Osteocyte (in vitro differentiated cells): Measurements from ENCODE around the gene SCFD2. TPM values are rescaled to one million over a fixed set of nuclear protein-coding genes. Genes with fewer than 3 reads are reported as not detected.

ENCODE experiments used
- DNase-seq: peaks from one replicate; pipeline ENCODE4 v3.0.0; 2021; ENCODE audit warnings: mixed read lengths; ENCODE audit not compliant: unreplicated experiment; ENCODE audit errors: extremely low spot score
- H3K27ac Mint-ChIP-seq: one replicate; pipeline ENCODE4 v1.8.0; 2021; ENCODE audit warnings: mild to moderate bottlenecking, mixed read lengths; ENCODE audit not compliant: unreplicated experiment
- H3K27me3 Mint-ChIP-seq: one replicate; pipeline ENCODE4 v1.8.0; 2021; ENCODE audit warnings: mixed read lengths; ENCODE audit not compliant: unreplicated experiment
- H3K36me3 Mint-ChIP-seq: one replicate; pipeline ENCODE4 v1.8.0; 2021; ENCODE audit warnings: mixed read lengths; ENCODE audit not compliant: unreplicated experiment
- H3K4me1 Mint-ChIP-seq: one replicate; pipeline ENCODE4 v1.8.0; 2021; ENCODE audit warnings: mixed read lengths; ENCODE audit not compliant: unreplicated experiment
- H3K4me3 Mint-ChIP-seq: one replicate; pipeline ENCODE4 v1.8.0; 2021; ENCODE audit warnings: mild to moderate bottlenecking, moderate library complexity, mixed read lengths; ENCODE audit not compliant: unreplicated experiment
- H3K9me3 Mint-ChIP-seq: one replicate; pipeline ENCODE4 v1.8.0; 2021; ENCODE audit warnings: mixed read lengths; ENCODE audit not compliant: unreplicated experiment
- CTCF ChIP-seq: fragments of 200-600 bp; sonication (generic); IDR thresholded peaks from 2 replicates; pipeline ENCODE4 v1.5.0; 2021; ENCODE audit warnings: antibody characterized with exemption, mild to moderate bottlenecking, moderate library complexity
- total RNA-seq: library from RNA; stranded (reverse); gene quantifications from 2 replicates; pipeline ENCODE4 v1.2.1, GENCODE V29; 2021

SCFD2 gene
- total RNA-seq, 1 donor from 2014 or later, result 14.0 TPM

- no peak for DNase-seq
- Mint-ChIP-seq H3K27me3 (no peaks in the 10 kb centered on the region), H3K36me3 (no peaks in the 10 kb centered on the region), H3K4me3 (no peak overlapping the region), H3K27ac (no peak overlapping the region), H3K9me3 (no peaks in the 10 kb centered on the region), H3K4me1 (peaks cover 46% of the 10 kb centered on the region)
- TF ChIP-seq CTCF, result no peak
Measured at GRCh38 chr4:53010318-53010717, 355.5 kb downstream of the SCFD2 start.

DNA sequence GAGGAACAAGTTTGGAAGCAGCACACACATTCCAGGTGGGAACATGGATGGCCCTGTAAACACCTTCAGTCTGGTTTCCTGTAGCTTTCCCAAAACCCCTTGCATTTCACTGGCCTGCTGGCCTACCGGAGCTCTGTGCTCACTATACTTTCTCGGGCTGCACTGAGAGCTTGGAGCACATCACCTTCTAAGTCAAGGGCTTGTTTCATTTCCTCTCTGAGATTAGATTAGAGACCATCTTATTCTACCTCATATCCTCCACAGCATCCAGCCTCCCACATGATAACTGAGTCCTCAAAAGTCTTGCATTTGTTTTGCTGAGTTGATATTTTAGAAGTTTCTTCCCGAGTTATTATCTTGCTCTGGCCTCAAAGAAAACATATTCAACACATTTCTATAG lies 356.0 kb downstream of the SCFD2 start:
- no peaks in the 10 kb centered on the region for H3K9me3 Mint-ChIP-seq
- no peak for DNase-seq
- peaks cover 41% of the 10 kb centered on the region for H3K4me1 Mint-ChIP-seq
- no peak overlapping the region for H3K4me3 Mint-ChIP-seq
- no peaks in the 10 kb centered on the region for H3K27me3 Mint-ChIP-seq
- H3K27ac Mint-ChIP-seq, result no peak overlapping the region
- no peak for TF ChIP-seq CTCF
- H3K36me3 Mint-ChIP-seq, result no peaks in the 10 kb centered on the region

DNA sequence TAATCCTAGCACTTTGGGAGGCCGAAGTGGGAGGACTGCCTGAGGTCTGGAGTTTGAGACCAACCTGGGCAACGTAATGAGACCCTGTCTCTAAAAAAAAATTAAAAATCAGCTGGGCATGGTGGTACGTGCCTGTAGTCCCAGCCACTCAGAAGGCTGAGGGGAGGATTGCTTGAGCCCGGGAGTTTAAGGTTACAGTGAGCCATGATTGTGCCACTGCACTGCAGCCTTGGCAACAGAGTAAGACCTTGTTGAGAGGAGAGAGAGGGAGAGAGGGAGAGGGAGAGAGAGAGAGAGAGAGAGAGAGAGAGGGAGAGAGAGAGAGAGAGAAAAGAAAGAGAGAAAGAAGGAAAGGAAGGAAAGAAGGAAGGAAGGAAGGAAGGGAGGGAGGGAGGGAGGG lies 358.8 kb downstream of the SCFD2 start:
- Mint-ChIP-seq H3K27ac (no peak overlapping the region), H3K36me3 (no peaks in the 10 kb centered on the region), H3K27me3 (no peaks in the 10 kb centered on the region), H3K4me3 (no peak overlapping the region), H3K4me1 (peaks cover 17% of the 10 kb centered on the region), H3K9me3 (no peaks in the 10 kb centered on the region)
- no peak for DNase-seq
- TF ChIP-seq CTCF, result no peak

DNA sequence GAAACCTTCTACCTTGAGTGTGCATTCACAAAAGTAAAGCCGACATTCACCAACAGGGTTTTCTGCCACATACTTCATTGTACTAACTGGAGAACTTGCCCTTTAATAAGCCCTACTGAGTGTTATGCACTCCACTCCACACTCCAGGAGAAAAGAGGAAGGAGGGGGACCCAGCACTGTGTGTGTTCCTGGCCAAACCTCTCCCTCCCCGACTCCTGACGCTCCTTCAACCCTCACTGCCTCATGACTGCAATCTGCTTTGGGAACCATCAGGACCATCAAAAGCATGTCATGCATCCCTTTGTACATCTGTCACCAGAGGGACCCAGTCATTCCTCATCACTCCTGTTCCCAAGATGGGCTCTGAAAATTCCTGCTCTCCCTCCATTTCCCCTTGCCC lies 360.1 kb downstream of the SCFD2 start:
- Mint-ChIP-seq H3K36me3 (no peaks in the 10 kb centered on the region), H3K9me3 (no peaks in the 10 kb centered on the region), H3K4me3 (no peak overlapping the region), H3K27me3 (no peaks in the 10 kb centered on the region), H3K27ac (no peak overlapping the region), H3K4me1 (peaks cover 6% of the 10 kb centered on the region)
- DNase-seq, result no peak
- TF ChIP-seq CTCF, result no peak

- TF ChIP-seq CTCF, result no peak
- DNase-seq, result no peak
- Mint-ChIP-seq H3K36me3 (no peaks in the 10 kb centered on the region), H3K27ac (no peak overlapping the region), H3K27me3 (no peaks in the 10 kb centered on the region), H3K9me3 (no peaks in the 10 kb centered on the region), H3K4me1 (no peaks in the 10 kb centered on the region), H3K4me3 (no peak overlapping the region)
Measured at GRCh38 chr4:53005149-53005546, 360.7 kb downstream of the SCFD2 start.
